NOMO-1 treated with DMSO at 0.1 percent for 48 hours (cell line): Measurements from ENCODE around the gene MASP1.

Experiments used
- DNase-seq: peaks from one replicate; lab custom pipeline; 2025; ENCODE audit not compliant: unreplicated experiment; lab: John Stamatoyannopoulos, UW

Gene MASP1

DNA sequence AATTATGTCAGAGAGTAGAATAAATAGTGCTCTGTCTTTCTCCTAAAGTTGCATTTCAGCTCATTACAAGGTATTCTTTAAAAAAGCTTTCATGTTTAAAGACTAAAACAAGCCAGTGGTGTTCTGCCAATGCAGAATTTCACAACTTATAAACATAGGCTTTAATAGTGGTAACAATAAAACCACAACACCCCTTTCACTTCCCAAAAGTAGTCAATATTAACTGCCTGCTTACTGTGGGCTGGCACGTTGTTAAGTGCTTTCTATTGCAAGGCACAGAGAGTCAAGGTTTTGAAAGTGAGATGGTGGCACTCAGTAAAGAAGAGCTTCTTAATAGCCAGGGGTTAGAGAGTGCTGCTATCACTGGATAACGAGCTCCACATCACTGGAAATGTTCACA is 102.6 kb downstream of the MASP1 start:
- peak; percentile 96 for DNase-seq

DNA sequence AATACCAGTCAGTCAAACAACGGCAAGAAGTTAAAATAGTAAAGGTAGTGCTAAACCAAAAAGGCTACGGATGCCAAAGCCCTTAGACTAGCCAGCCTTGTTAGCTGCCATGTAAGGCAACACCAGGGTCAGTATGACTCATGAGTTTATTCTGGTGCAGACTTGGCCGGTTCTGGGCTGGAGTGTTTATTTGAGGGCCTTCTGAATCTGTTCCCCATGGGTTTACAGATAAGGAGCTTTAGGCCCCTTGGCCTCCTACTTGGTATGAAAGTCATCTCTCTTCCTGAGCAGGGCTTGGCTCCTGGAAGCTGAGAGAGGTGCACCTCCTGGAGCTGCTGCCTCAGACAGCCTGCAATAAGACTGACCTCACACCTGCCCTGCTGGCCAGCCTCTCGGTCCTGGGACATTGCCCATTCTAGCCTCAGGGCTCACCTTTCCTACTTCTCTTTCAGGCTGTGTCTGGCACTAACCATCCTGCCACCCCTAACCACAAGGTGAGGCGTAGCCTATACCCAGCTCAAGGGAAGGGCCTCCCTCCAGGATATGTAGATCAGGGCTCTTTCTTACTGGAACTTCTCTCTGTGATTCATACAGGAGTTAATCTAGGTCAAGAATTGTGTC is 104.6 kb downstream of the MASP1 start:
- DNase-seq = peak; percentile 8

DNA sequence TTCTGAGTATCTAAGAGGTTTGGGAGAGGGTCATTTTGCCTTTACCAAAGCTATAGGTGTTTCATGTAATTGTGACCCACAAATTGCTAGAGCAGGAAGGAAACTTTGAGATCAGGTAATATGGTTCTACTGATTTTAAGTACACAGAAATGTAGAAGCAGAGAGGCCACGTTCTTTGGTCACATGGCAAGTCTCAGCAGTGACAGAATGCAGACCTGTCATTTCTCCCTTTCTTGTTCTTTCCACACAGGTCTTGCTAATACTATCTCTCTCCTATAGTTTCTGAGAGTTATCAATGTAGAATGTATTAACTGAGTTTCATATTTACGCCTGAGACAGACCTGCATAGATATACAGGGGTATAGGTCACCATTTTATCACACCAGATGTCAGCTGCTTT is 105.2 kb downstream of the MASP1 start:
- no peak for DNase-seq

DNA sequence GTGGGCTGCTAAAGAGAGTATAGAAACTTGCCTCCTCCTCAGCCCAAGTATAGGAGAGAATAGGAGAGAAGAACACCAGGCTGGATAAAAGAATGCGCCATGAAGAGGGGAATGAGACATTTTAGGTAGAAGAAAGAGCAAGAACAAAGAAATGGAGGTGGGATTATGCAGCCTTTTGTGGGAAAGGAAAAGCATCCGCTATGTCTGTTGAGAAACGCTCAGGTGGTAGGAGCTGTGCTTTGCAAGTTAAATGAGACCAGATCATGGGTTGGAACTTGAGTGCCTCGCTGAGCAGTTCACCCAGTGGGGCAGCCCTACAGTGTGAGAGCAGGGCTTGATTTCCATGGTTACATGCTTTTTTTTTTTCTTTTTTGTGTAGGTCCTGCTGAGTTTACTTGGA is 105.8 kb downstream of the MASP1 start:
- no peak for DNase-seq
